Measurements from ENCODE around the gene SMIM38. TPM values are rescaled to one million over a fixed set of nuclear protein-coding genes. Genes with fewer than 3 reads are reported as not detected.

Gene SMIM38
- total and polyA plus RNA-seq, 8 donors = 0.33 to 6.2 (median 1.2) TPM

DNA sequence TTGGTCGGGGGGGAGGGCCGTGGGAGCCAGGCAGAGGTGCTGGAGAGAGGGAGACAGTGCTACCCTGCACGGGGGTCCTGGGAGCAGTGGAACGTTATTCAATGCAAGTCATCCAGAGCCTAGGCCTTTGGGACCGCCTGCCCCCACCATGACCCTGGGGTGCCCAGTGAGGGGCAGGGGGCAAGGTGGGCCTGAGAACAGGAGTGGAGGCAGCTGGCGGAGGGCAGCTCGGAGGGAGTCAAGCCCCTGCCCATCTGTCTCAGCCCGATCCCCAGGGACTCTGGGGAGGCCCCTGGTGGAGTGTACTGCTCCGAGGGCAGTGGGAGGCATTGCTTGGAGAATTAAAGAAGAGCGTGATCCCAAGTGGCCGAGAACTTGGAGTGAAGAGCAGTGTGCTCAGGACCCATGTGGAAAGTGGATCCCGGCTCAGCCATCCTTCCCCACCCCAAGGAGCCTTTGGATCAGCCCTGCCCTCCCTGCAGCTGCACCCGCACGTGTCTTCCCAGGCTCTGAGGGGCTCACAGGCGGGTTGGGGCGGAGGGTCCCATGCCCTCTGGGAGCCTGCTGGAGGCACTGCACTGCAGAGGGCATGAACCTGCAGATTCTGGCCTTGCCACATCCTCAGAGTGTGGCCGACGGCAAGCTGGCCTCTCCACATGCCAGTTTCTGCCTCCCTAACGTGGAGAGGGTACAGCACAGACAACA lies 34.0 kb upstream of the SMIM38 start:
- Histone ChIP-seq H3K4me3 (no peak overlapping the region), H3K9me3 (no peaks in the 10 kb centered on the region), H3K27me3 (no peaks in the 10 kb centered on the region), H3K27ac (peak overlapping the region in 2 of 4 donors; percentile 26 to 55), H3K4me1 (peaks cover 0 to 12% (median 0%) of the 10 kb centered on the region in 3 donors), H3K36me3 (no peaks in the 10 kb centered on the region)
- 87% methylated on average over 19 of the region's 19 CpGs for WGBS, 2 donors
- FAIRE-seq = no peak
- peak in 2 of 6 donors; percentile 45 to 55 for DNase-seq
- no peak for ATAC-seq
- TF ChIP-seq, protein P1, sequence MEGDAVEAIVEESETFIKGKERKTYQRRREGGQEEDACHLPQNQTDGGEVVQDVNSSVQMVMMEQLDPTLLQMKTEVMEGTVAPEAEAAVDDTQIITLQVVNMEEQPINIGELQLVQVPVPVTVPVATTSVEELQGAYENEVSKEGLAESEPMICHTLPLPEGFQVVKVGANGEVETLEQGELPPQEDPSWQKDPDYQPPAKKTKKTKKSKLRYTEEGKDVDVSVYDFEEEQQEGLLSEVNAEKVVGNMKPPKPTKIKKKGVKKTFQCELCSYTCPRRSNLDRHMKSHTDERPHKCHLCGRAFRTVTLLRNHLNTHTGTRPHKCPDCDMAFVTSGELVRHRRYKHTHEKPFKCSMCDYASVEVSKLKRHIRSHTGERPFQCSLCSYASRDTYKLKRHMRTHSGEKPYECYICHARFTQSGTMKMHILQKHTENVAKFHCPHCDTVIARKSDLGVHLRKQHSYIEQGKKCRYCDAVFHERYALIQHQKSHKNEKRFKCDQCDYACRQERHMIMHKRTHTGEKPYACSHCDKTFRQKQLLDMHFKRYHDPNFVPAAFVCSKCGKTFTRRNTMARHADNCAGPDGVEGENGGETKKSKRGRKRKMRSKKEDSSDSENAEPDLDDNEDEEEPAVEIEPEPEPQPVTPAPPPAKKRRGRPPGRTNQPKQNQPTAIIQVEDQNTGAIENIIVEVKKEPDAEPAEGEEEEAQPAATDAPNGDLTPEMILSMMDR (IDR thresholded peaks at IDR 0.05) = no peak
- intact Hi-C loops (cut with DNase I) = no loop called here

DNA sequence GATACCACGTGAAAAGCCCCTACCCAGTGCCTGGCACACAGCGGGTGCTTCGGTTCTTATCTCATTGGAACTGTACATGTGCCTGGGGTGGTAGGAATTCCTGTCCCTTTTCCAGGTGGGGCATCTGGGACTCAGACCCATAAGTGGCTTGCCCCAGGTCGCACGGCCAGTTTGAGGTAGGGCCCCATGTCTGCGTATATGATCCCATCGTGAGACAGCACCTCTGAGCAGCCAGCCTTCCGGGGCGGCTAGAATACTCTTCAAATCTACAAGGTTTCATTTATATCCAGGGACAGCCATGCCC lies 33.5 kb upstream of the SMIM38 start:
- H3K4me1 ChIP-seq = peaks cover 0 to 12% (median 0%) of the 10 kb centered on the region in 3 donors
- 71 to 72% methylated on average over 9 of the region's 9 CpGs for WGBS, 2 donors

DNA sequence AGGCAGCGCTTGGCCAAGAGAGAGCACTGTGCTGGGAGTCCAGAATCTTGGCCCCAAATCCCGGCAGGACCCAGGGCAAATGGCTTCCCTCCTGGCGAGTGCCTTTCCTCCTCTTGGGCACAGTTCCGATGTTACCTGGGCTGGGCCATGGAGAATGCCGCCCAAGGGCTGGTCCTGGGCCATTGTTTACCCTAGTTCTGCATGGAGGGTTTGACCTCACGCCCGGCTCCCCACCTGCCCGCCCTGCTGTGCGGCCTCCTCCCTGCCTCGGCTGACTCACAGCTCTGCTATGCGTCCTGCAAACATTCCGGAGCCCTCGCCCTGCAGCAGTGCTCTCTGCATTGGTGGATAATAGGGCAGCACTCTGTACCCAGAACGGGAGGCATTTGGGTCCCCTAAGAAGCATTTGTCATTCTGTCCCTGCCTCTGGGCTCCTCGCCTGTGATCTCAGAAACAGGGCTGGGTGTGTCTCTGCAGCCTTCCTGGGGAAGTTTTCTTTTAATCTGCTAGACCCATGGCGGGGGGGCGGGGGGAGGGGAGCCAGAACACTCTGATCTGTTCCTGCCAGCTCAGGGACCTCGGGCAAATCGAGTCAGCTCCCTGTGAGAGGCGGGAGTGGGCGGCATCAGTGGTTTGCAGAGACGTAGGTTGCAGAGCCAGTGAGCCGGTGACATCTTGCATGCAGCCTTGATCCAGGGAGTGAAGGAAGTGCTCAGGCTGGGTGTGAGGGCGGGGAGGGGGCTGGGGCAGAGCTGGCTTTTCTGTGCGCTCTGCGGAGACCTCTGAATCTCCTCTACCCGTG lies 32.9 kb upstream of the SMIM38 start:
- 15 to 19% methylated on average over 27 of the region's 27 CpGs for WGBS, 2 donors
- no peaks in the 10 kb centered on the region for H3K9me3 ChIP-seq
- peaks cover 0 to 12% (median 0%) of the 10 kb centered on the region in 3 donors for H3K4me1 ChIP-seq
- H3K27ac ChIP-seq = peak overlapping the region; percentile 48 to 70 (median 67)
- no peaks in the 10 kb centered on the region for H3K36me3 ChIP-seq
- H3K27me3 ChIP-seq = no peaks in the 10 kb centered on the region
- no peak overlapping the region for H3K4me3 ChIP-seq
- ATAC-seq = peak; percentile 89 to 96 (median 94)
- intact Hi-C loops (cut with DNase I) = no loop called here
- FAIRE-seq = no peak
- peak; percentile 79 to 92 (median 86) for DNase-seq
- TF ChIP-seq, protein P1 (IDR thresholded peaks at IDR 0.05) = no peak

More for the DNA sequence above, 33.5 kb upstream of the SMIM38 start:
- TF ChIP-seq, protein P1 (IDR thresholded peaks at IDR 0.05) = no peak
- ATAC-seq = no peak
- no peaks in the 10 kb centered on the region for H3K27me3 ChIP-seq
- no peak overlapping the region for H3K4me3 ChIP-seq
- FAIRE-seq = no peak
- peak overlapping the region in 3 of 4 donors; percentile 26 to 55 (median 48) for H3K27ac ChIP-seq
- peak in 1 of 6 donors; percentile 55 for DNase-seq
- H3K9me3 ChIP-seq = no peaks in the 10 kb centered on the region
- H3K36me3 ChIP-seq = no peaks in the 10 kb centered on the region
- intact Hi-C loops (cut with DNase I) = no loop called here

DNA sequence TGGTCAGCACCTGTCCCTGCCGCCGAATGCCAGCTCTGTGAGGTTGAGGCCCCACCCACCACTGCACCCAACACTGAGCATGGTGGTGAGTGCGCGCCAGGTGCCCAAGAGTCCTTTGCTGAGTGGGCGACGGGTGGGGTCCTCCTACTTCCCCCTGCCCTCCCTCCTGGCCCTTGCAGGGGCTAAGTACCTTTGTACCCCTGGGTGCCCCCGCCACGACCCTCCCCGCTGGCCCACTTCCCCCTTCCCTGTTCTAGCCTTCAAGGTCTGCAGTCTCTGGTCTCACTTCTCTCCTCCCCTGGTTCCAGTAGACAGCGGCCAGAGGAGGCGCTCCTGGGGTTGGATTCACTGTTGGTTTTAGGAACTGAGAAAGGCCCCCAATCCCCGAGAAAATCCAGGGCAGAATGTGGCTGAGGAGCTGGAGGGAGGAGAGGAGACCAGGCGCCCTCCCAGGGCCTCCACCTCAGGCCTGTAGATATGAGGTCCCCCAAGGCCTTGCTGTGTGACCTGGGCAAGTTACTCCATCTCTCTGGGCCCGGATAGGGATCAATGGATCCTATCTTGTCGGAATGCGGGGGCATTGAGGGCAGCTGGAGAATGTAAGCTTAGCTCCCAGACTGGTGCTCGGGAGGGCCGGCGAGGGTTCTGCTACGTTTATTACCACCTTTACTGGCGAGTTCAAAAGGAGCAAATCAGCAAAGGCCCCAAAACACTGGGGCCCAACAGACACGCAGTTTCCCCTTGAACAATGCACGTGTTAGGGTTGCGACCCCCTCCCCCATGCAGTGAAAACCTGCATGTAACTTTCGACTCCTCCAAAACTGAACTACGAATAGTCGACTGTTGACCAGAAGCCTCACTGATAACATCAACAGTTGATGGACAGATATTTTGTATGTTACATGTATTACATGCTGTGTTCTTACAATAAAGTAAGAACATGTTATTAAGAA lies 31.9 kb upstream of the SMIM38 start:
- intact Hi-C loops (cut with DNase I) = no loop called here
- DNase-seq (peak in 2 of 6 donors; percentile 28 to 47), FAIRE-seq (no peak), ATAC-seq (no peak)
- no peaks in the 10 kb centered on the region for H3K9me3 ChIP-seq
- H3K27ac ChIP-seq = peak overlapping the region; percentile 48 to 70 (median 67)
- H3K4me3 ChIP-seq = no peak overlapping the region
- no peaks in the 10 kb centered on the region for H3K27me3 ChIP-seq
- WGBS, 2 donors = 73 to 78% methylated on average over 27 of the region's 27 CpGs
- peaks cover 0 to 12% (median 0%) of the 10 kb centered on the region in 3 donors for H3K4me1 ChIP-seq
- TF ChIP-seq, protein P1 (IDR thresholded peaks at IDR 0.05) = no peak
- H3K36me3 ChIP-seq = no peaks in the 10 kb centered on the region

Measured in pancreas (tissue), 10 donors.